A549 (cell line): ENCODE data around the gene DUT. TPM values are rescaled to one million over a fixed set of nuclear protein-coding genes. Genes with fewer than 3 reads are reported as not detected.

Experiments used
- ATAC-seq, 2 experiments: fragments of 200-7000 bp in 1 of 2; fragments of >200 bp in 1 of 2; cut with Nextera tagmentation in 1 of 2; cut with Tn5 transposase in 1 of 2; 3 replicates each; pipeline versions ENCODE4 v1.8.0 to v1.9.1; 2018 to 2020; ENCODE audit warnings: mild to moderate bottlenecking in 1 of 2, moderate library complexity in 1 of 2
- CTCF ChIA-PET: fragments of 300-600 bp; sonication (Branson Sonifier 250); formaldehyde crosslinking; extraction: SDS; loops from one replicate; lab custom pipeline; 2021; ENCODE audit warnings: antibody characterized with exemption, inconsistent platforms; lab: Yijun Ruan, JAX
- POLR2A ChIA-PET: fragments of 350-600 bp; formaldehyde crosslinking; extraction: SDS; loops from one replicate; lab custom pipeline; 2021; ENCODE audit warnings: antibody characterized with exemption, inconsistent platforms; lab: Yijun Ruan, JAX
- DNase-seq, 2 experiments: peaks; one replicate each; pipeline versions ENCODE4 v3.0.0 to v3.0.0-alpha.2; 2011 to 2016; ENCODE audit warnings: low read depth in 1 of 2, low spot score in 1 of 2
- FAIRE-seq: peaks from 2 replicates; lab custom pipeline; 2011; peaks lifted over from hg19 to GRCh38; lab: Jason Lieb, UNC
- H3K27ac ChIP-seq, 2 experiments: fragments of >200 bp; sonication (Bioruptor Twin); formaldehyde crosslinking; 3 replicates each; pipeline ENCODE4 v1.5.1; 2016 to 2017
- H3K4me1 ChIP-seq: fragments of >200 bp; sonication (Bioruptor Twin); formaldehyde crosslinking; 3 replicates; pipeline ENCODE4 v1.6.1; 2016
- H3K4me2 ChIP-seq: fragments of >200 bp; sonication (Bioruptor Twin); formaldehyde crosslinking; 3 replicates; pipeline ENCODE4 v1.6.1; 2016
- H3K4me3 ChIP-seq: fragments of >200 bp; sonication (Bioruptor Twin); formaldehyde crosslinking; 3 replicates; pipeline ENCODE4 v1.5.1; 2016
- H3K9me3 ChIP-seq: fragments of >200 bp; sonication (Bioruptor Twin); formaldehyde crosslinking; 3 replicates; pipeline ENCODE4 v1.6.1; 2016
- ATOH8 ChIP-seq: fragments of 250-450 bp; sonication (Bioruptor Pico); IDR thresholded peaks from 2 replicates; pipeline ENCODE4 v1.5.0; 2020; ENCODE audit warnings: low read depth, mild to moderate bottlenecking, moderate library complexity
- BCL3 ChIP-seq: fragments of >200 bp; sonication (Bioruptor Twin); formaldehyde crosslinking; IDR thresholded peaks from 3 replicates; pipeline ENCODE4 v1.6.1; 2016
- CBX2 ChIP-seq: fragments of 200-600 bp; sonication (generic); IDR thresholded peaks from 2 replicates; pipeline ENCODE4 v1.6.1; 2016; ENCODE audit warnings: low read depth, mild to moderate bottlenecking, borderline replicate concordance
- CBX8 ChIP-seq: fragments of 200-600 bp; sonication (generic); IDR thresholded peaks from 2 replicates; pipeline ENCODE4 v1.6.1; 2016
- CHD2 ChIP-seq: fragments of 150-350 bp; IDR thresholded peaks from 2 replicates; pipeline ENCODE4 v1.6.1; 2014; ENCODE audit warnings: low read length; ENCODE audit not compliant: partially characterized antibody
- E2F6 ChIP-seq: IDR thresholded peaks from 2 replicates; pipeline ENCODE4 v1.6.1; 2012; ENCODE audit warnings: low read depth, borderline replicate concordance
- FOXS1 ChIP-seq: fragments of 250-450 bp; sonication (Bioruptor Pico); IDR thresholded peaks from 2 replicates; pipeline ENCODE4 v1.5.0; 2020; ENCODE audit warnings: mild to moderate bottlenecking, moderate library complexity
- GATA3 ChIP-seq: IDR thresholded peaks from 2 replicates; pipeline ENCODE4 v1.6.1; 2012; ENCODE audit warnings: borderline replicate concordance
- HES2 ChIP-seq: fragments of >200 bp; sonication (Bioruptor Twin); formaldehyde crosslinking; IDR thresholded peaks from 2 replicates; pipeline ENCODE4 v1.6.1; 2016
- HEYL ChIP-seq: fragments of 250-450 bp; sonication (Bioruptor Pico); IDR thresholded peaks from 2 replicates; pipeline ENCODE4 v1.8.0; 2021; ENCODE audit warnings: mild to moderate bottlenecking, moderate library complexity
- HMGXB4 ChIP-seq: fragments of 250-450 bp; sonication (Bioruptor Pico); IDR thresholded peaks from 2 replicates; pipeline ENCODE4 v1.5.0; 2021; ENCODE audit warnings: mild to moderate bottlenecking, moderate library complexity, borderline replicate concordance
- HOXB5 ChIP-seq: fragments of 250-450 bp; sonication (Bioruptor Pico); IDR thresholded peaks from 2 replicates; pipeline ENCODE4 v1.5.0; 2020; ENCODE audit warnings: mild to moderate bottlenecking, moderate library complexity
- JUN ChIP-seq, 2 experiments: fragments of >200 bp; sonication (Bioruptor Twin); formaldehyde crosslinking; IDR thresholded peaks; 2 replicates in 1 of 2; 3 replicates in 1 of 2; pipeline ENCODE4 v1.6.1; 2016 to 2017
- KDM1A ChIP-seq: fragments of 200-600 bp; sonication (generic); IDR thresholded peaks from 2 replicates; pipeline ENCODE4 v1.6.1; 2016; ENCODE audit warnings: low read depth, mild to moderate bottlenecking
- MAFK ChIP-seq: fragments of 450-650 bp; IDR thresholded peaks from 2 replicates; pipeline ENCODE4 v1.6.1; 2014; ENCODE audit not compliant: partially characterized antibody
- NR3C1 ChIP-seq: fragments of >200 bp; sonication (Bioruptor Twin); formaldehyde crosslinking; IDR thresholded peaks from 3 replicates; pipeline ENCODE4 v1.6.1; 2017
- PHF8 ChIP-seq: fragments of 200-600 bp; sonication (generic); IDR thresholded peaks from 2 replicates; pipeline ENCODE4 v1.6.1; 2016; ENCODE audit warnings: low read depth, mild to moderate bottlenecking, antibody characterized with exemption, moderate library complexity, borderline replicate concordance
- RAD21 ChIP-seq, 2 experiments: fragments of >200 bp in 1 of 2; sonication (Bioruptor Twin) in 1 of 2; formaldehyde crosslinking in 1 of 2; IDR thresholded peaks in 1 of 2; conservative IDR thresholded peaks in 1 of 2; 2 replicates in 1 of 2; 3 replicates in 1 of 2; pipeline ENCODE4 v1.6.1; 2012 to 2018; ENCODE audit warnings: inconsistent platforms in 1 of 2
- RFX5 ChIP-seq: fragments of 450-650 bp; IDR thresholded peaks from 2 replicates; pipeline ENCODE4 v1.7.1; 2014; ENCODE audit warnings: antibody characterized with exemption, mild to moderate bottlenecking, moderate library complexity
- RNF2 ChIP-seq: fragments of 200-600 bp; sonication (generic); IDR thresholded peaks from 2 replicates; pipeline ENCODE4 v1.6.1; 2016; ENCODE audit warnings: low read depth, mild to moderate bottlenecking, antibody characterized with exemption, moderate library complexity, borderline replicate concordance
- SREBF2 ChIP-seq: fragments of 450-650 bp; IDR thresholded peaks from 2 replicates; pipeline ENCODE4 v1.6.1; 2014; ENCODE audit warnings: mild to moderate bottlenecking, moderate library complexity
- ZNF302 ChIP-seq: fragments of 250-450 bp; sonication (Bioruptor Pico); IDR thresholded peaks from 2 replicates; pipeline ENCODE4 v1.9.0; 2021; ENCODE audit warnings: inconsistent platforms, mild to moderate bottlenecking, moderate library complexity
- ZSCAN20 ChIP-seq: fragments of 250-450 bp; sonication (Bioruptor Pico); IDR thresholded peaks from 2 replicates; pipeline ENCODE4 v1.8.0; 2022; ENCODE audit warnings: mild to moderate bottlenecking, moderate library complexity
- WGBS: methylation state at CpG from one replicate; pipeline ENCODE4 v1.1.6; 2017; ENCODE audit errors: missing lambda C conversion rate; 5-methylcytosine and 5-hydroxymethylcytosine counted together
- polyA plus RNA-seq, 4 experiments: library from polyadenylated mRNA; depleted of rRNA in 3 of 4; stranded (reverse); fragments of >200 nt; fragmentation: RNase III in 1 of 4; extraction: RNeasy Plus Mini Kit Qiagen cat#74134 plus additional on column Dnase treatment in 1 of 4; gene quantifications; 2 replicates in 3 of 4; 3 replicates in 1 of 4; pipeline ENCODE4 v1.2.3, GENCODE V29; 2011 to 2017

DUT gene
- polyA plus RNA-seq, 2 of the 4 experiments (the other 2 are of a cell fraction) = 89.1 to 114 TPM

- no peak for DNase-seq
- ChIA-PET POLR2A (no interaction called here), CTCF (interaction anchor here (2.1 kb wide), 1 partner anchor 24 kb away, joined by 7 read pairs; no protein-coding TSS in a partner anchor)
- H3K4me2 ChIP-seq = no peak overlapping the region
- no peak for ATAC-seq
- H3K27ac ChIP-seq = no peak overlapping the region
- no peaks in the 10 kb centered on the region for H3K4me1 ChIP-seq
- TF ChIP-seq MAFK (no peak), ZNF302 (CRISPR knock-in tag) (no peak), ZSCAN20 (CRISPR knock-in tag) (no peak), HES2 (no peak), HEYL (CRISPR knock-in tag) (no peak), ATOH8 (CRISPR knock-in tag) (no peak), KDM1A (no peak)
- H3K4me3 ChIP-seq = no peak overlapping the region
- 21% methylated on average over 2 of the region's 2 CpGs for WGBS
- no peaks in the 10 kb centered on the region for H3K9me3 ChIP-seq
- FAIRE-seq = no peak
These were observed 21.5 kb upstream of the DUT start for GRCh38 chr15:48309740-48310139.

GRCh38 chr15:48313216-48313615, 18.0 kb upstream of the DUT start:
- POLR2A ChIA-PET = no interaction called here
- ATAC-seq = no peak

GRCh38 chr15:48315041-48315440, 16.2 kb upstream of the DUT start:
- ATAC-seq (no peak), FAIRE-seq (no peak), DNase-seq (no peak)
- ChIA-PET POLR2A (no interaction called here), CTCF (no interaction called here)
- no peaks in the 10 kb centered on the region for H3K4me1 ChIP-seq
- H3K9me3 ChIP-seq = no peaks in the 10 kb centered on the region
- 70% methylated on average over 10 of the region's 10 CpGs for WGBS
- no peak overlapping the region for H3K27ac ChIP-seq
- no peak overlapping the region for H3K4me3 ChIP-seq
- H3K4me2 ChIP-seq = no peak overlapping the region
- TF ChIP-seq CHD2 (no peak), GATA3 (no peak), FOXS1 (CRISPR knock-in tag) (no peak), HOXB5 (CRISPR knock-in tag) (no peak), E2F6 (no peak), RNF2 (no peak), CBX2 (no peak), SREBF2 (no peak), RAD21 (conservative IDR thresholded peaks at IDR 0.05 in 1 of 2, IDR thresholded peaks at IDR 0.05 in 1 of 2) (no peak), JUN (IDR thresholded peaks at IDR 0.05) (no peak), BCL3 (no peak), RFX5 (no peak), NR3C1 (no peak), CBX8 (no peak)

More at GRCh38 chr15:48313216-48313615, 18.0 kb upstream of the DUT start:
- Histone ChIP-seq H3K9me3 (no peaks in the 10 kb centered on the region), H3K4me2 (no peak overlapping the region), H3K4me3 (no peak overlapping the region), H3K27ac (no peak overlapping the region), H3K4me1 (no peaks in the 10 kb centered on the region)
- WGBS = 47% methylated on average over 2 of the region's 2 CpGs
- FAIRE-seq (no peak), DNase-seq (no peak)
- TF ChIP-seq PHF8 = no peak
- TF ChIP-seq ATOH8 (CRISPR knock-in tag) = no peak
- no peak for TF ChIP-seq RNF2
- TF ChIP-seq HMGXB4 (CRISPR knock-in tag) = no peak
- no peak for TF ChIP-seq KDM1A
- CTCF ChIA-PET = interaction anchor here (0.9 kb wide), 1 partner anchor 28 kb away, joined by 3 read pairs; no protein-coding TSS in a partner anchor
